Measurements from ENCODE around the gene PRKCD. TPM values are rescaled to one million over a fixed set of nuclear protein-coding genes. Genes with fewer than 3 reads are reported as not detected.

The PRKCD gene
- polyA plus RNA-seq, 3 donors, result 123 to 329 (median 158) TPM

GRCh38 chr3:53137835-53138446 lies 23.1 kb upstream of the PRKCD start:
- peaks cover 17% of the 10 kb centered on the region for H3K79me2 ChIP-seq (ENCODE audit: insufficient read depth, low read length)
- H4K20me1 ChIP-seq (ENCODE audit: insufficient read depth, low read length), result no peaks in the 10 kb centered on the region
- 75% methylated on average over 2 of the region's 4 CpGs for WGBS (ENCODE audit: insufficient coverage)
- Mint-ChIP-seq H3K9me3 (no peaks in the 10 kb centered on the region), H3K27me3 (ENCODE audit: low read depth in 3 of 3) (peaks cover 0 to 3% (median 0%) of the 10 kb centered on the region in 3 donors), H3K27ac (peak overlapping the region; percentile 39 to 92 (median 81)), H3K4me1 (peaks cover 53% of the 10 kb centered on the region), H3K4me3 (no peak overlapping the region), H3K36me3 (no peaks in the 10 kb centered on the region)
- DNase-seq, result peak; percentile 76 to 90 (median 79)
- no peak overlapping the region for H3K4me3 ChIP-seq (replicated peaks in 1 of 3; ENCODE audit: low read depth in 2 of 3, low read length in 3 of 3)
- no peaks in the 10 kb centered on the region for H3K9me3 ChIP-seq (replicated peaks in 1 of 2; ENCODE audit: control insufficient read depth in 1 of 2, insufficient read depth in 1 of 2, low read length in 2 of 2)
- H3K4me1 ChIP-seq (ENCODE audit: control insufficient read depth in 1 of 2, insufficient read depth in 2 of 2, low read length in 2 of 2), result peaks cover 42 to 50% of the 10 kb centered on the region in 2 donors
- H3K4me2 ChIP-seq (replicated peaks; ENCODE audit: extremely low read depth, low read length, poor library complexity, severe bottlenecking), result no peak overlapping the region
- TF ChIP-seq, protein P1, sequence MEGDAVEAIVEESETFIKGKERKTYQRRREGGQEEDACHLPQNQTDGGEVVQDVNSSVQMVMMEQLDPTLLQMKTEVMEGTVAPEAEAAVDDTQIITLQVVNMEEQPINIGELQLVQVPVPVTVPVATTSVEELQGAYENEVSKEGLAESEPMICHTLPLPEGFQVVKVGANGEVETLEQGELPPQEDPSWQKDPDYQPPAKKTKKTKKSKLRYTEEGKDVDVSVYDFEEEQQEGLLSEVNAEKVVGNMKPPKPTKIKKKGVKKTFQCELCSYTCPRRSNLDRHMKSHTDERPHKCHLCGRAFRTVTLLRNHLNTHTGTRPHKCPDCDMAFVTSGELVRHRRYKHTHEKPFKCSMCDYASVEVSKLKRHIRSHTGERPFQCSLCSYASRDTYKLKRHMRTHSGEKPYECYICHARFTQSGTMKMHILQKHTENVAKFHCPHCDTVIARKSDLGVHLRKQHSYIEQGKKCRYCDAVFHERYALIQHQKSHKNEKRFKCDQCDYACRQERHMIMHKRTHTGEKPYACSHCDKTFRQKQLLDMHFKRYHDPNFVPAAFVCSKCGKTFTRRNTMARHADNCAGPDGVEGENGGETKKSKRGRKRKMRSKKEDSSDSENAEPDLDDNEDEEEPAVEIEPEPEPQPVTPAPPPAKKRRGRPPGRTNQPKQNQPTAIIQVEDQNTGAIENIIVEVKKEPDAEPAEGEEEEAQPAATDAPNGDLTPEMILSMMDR (IDR thresholded peaks at IDR 0.05), result no peak
- H3K9ac ChIP-seq (ENCODE audit: insufficient read depth, low read length, poor library complexity, severe bottlenecking), result no peak overlapping the region
- no peak overlapping the region for H3K27ac ChIP-seq (ENCODE audit: low read depth in 1 of 2, low read length in 2 of 2)
- H3K27me3 ChIP-seq (ENCODE audit: control insufficient read depth in 2 of 2, insufficient read depth in 2 of 2, low read length in 2 of 2), result no peaks in the 10 kb centered on the region
- intact Hi-C loops (cut with micrococcal nuclease), result no loop called here
- no peaks in the 10 kb centered on the region for H3K36me3 ChIP-seq (replicated peaks in 1 of 2; ENCODE audit: control insufficient read depth in 1 of 2, insufficient read depth in 2 of 2, low read length in 2 of 2)
- no peak overlapping the region for H2AFZ ChIP-seq (ENCODE audit: insufficient read depth, low read depth, low read length, poor library complexity, severe bottlenecking)

DNA sequence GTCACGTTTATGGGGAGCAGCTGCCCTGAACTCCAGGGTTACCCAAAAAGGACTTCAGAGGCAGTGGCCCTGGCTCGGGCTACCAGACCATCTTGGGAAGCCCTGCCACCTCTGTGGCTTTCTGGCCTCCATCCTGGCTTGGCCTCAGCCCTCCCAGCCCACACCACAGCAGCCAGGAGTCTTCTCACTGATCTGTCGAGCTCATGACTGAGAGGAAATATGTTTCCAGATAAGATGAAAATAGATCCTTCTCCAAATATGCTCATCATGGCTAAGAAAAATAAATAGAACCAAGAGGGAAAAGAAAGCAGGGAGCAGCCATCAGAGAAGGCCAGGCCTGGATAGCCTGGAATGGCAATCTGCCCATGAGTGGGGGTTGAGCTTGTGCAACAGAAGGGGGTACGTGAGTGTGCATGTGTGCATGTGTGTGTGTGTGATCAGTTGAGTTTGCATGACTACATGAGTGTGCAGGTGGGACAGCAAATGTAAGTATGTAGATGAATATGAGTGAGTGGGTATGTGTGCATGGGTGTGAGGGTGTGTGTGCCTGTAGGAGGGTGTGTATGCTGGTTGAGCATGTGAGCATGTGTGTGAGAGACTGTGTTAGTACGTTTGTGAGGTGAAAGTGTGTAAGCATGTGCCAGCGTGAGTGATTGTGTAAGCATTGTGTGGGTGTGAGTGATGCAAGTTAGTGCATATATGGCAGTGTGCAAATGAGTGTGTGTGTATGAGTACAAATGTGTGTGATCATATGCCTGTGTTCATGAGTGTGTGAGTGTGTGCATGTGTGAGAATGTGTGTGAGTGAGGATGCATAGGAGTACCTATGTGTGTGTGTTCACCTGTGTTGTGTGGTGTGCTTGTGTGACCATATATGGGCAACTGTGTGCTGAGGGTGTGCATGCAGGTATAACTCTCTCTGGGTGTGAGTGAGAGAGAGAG lies 20.8 kb upstream of the PRKCD start:
- Histone ChIP-seq H3K79me2 (ENCODE audit: insufficient read depth, low read length) (peaks cover 9% of the 10 kb centered on the region), H3K4me2 (replicated peaks; ENCODE audit: extremely low read depth, low read length, poor library complexity, severe bottlenecking) (peak overlapping the region; percentile 66), H3K9me3 (replicated peaks in 1 of 2; ENCODE audit: control insufficient read depth in 1 of 2, insufficient read depth in 1 of 2, low read length in 2 of 2) (no peaks in the 10 kb centered on the region), H3K9ac (ENCODE audit: insufficient read depth, low read length, poor library complexity, severe bottlenecking) (no peak overlapping the region), H3K27me3 (ENCODE audit: control insufficient read depth in 2 of 2, insufficient read depth in 2 of 2, low read length in 2 of 2) (no peaks in the 10 kb centered on the region), H3K4me3 (replicated peaks in 1 of 3; ENCODE audit: low read depth in 2 of 3, low read length in 3 of 3) (peak overlapping the region in 1 of 3 experiments; percentile 1), H4K20me1 (ENCODE audit: insufficient read depth, low read length) (no peaks in the 10 kb centered on the region), H3K27ac (ENCODE audit: low read depth in 1 of 2, low read length in 2 of 2) (peak overlapping the region; percentile 78 to 91), H3K36me3 (replicated peaks in 1 of 2; ENCODE audit: control insufficient read depth in 1 of 2, insufficient read depth in 2 of 2, low read length in 2 of 2) (no peaks in the 10 kb centered on the region), H3K4me1 (ENCODE audit: control insufficient read depth in 1 of 2, insufficient read depth in 2 of 2, low read length in 2 of 2) (peaks cover 57 to 58% of the 10 kb centered on the region in 2 donors), H2AFZ (ENCODE audit: insufficient read depth, low read depth, low read length, poor library complexity, severe bottlenecking) (no peak overlapping the region)
- DNase-seq, result peak in 1 of 3 donors; percentile 37
- peaks cover 0 to 3% (median 0%) of the 10 kb centered on the region in 3 donors for H3K27me3 Mint-ChIP-seq (ENCODE audit: low read depth in 3 of 3)
- WGBS (ENCODE audit: insufficient coverage), result 30% methylated on average over 5 of the region's 6 CpGs
- H3K9me3 Mint-ChIP-seq, result no peaks in the 10 kb centered on the region
- peak overlapping the region in 1 of 2 donors; percentile 30 for H3K4me3 Mint-ChIP-seq
- intact Hi-C loops (cut with micrococcal nuclease), result loop anchor here in 1 of 2 donors (5.0 kb wide), 1 partner anchor 38 kb away; no protein-coding TSS in a partner anchor
- H3K36me3 Mint-ChIP-seq, result peaks cover 0 to 2% of the 10 kb centered on the region in 2 donors
- TF ChIP-seq, protein P1 (IDR thresholded peaks at IDR 0.05), result no peak
- peak overlapping the region; percentile 87 to 99 (median 90) for H3K27ac Mint-ChIP-seq
- peaks cover 66% of the 10 kb centered on the region for H3K4me1 Mint-ChIP-seq
